Skeletal muscle tissue (tissue), 4 donors: ENCODE results near the gene CADPS. TPM values are rescaled to one million over a fixed set of nuclear protein-coding genes. Genes with fewer than 3 reads are reported as not detected.

Experiments
- H3K27ac ChIP-seq: one replicate; pipeline ENCODE4 v1.7.0; 2013; ENCODE audit warnings: mild to moderate bottlenecking, low read depth, low read length, inconsistent platforms
- H3K27me3 ChIP-seq, 3 donors: one replicate each; pipeline ENCODE4 v1.7.0; 2013; ENCODE audit warnings: low read length in 3 of 3; ENCODE audit not compliant: control insufficient read depth in 3 of 3, insufficient read depth in 3 of 3
- H3K36me3 ChIP-seq, 3 donors: one replicate each; pipeline ENCODE4 v1.7.0; 2013; ENCODE audit warnings: low read length in 3 of 3; ENCODE audit not compliant: control insufficient read depth in 3 of 3, insufficient read depth in 3 of 3
- H3K4me1 ChIP-seq, 3 donors: one replicate each; pipeline ENCODE4 v1.7.0; 2013; ENCODE audit warnings: low read length in 3 of 3, mild to moderate bottlenecking in 3 of 3; ENCODE audit not compliant: control insufficient read depth in 3 of 3, insufficient read depth in 3 of 3
- H3K4me3 ChIP-seq, 3 donors: one replicate each; pipeline ENCODE4 v1.7.0; 2013; ENCODE audit warnings: low read length in 3 of 3
- H3K9ac ChIP-seq, 3 donors: one replicate each; pipeline ENCODE4 v1.7.0; 2013; ENCODE audit warnings: low read length in 3 of 3, mild to moderate bottlenecking in 3 of 3, moderate library complexity in 2 of 3, low read depth in 1 of 3
- H3K9me3 ChIP-seq, 3 donors: one replicate each; pipeline ENCODE4 v1.7.0; 2013; ENCODE audit warnings: low read length in 3 of 3; ENCODE audit not compliant: control insufficient read depth in 3 of 3
- total RNA-seq: library from RNA; depleted of rRNA; stranded (reverse); fragments of >200 nt; gene quantifications from one replicate; pipeline ENCODE4 v1.2.3, GENCODE V29; 2014
- donor health status: Osteomylitis.

Gene CADPS
- total RNA-seq, 1 donor from 2014 or later = 1.0 TPM

DNA sequence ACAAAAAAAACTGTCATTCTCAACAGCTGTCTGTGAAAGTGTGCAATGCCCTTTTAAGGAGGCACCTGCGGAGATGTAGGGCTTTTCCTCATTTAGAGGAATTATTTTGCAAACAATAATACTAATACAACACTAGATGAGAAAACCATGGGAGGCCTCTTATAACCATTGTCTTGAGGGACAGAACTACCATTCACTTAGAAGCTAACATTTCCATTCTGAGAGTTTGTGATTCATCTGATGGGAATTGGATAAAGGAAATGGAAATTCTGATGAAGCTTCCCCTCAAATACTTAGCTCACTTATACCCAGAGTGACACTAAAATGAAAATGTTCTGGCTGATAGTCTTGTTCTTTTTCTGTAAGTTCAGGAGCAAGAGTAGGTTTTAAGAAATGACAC lies 147.7 kb downstream of the CADPS start:
- Histone ChIP-seq H3K4me1 (no peaks in the 10 kb centered on the region), H3K4me3 (no peak overlapping the region), H3K36me3 (no peaks in the 10 kb centered on the region), H3K27ac (no peak overlapping the region), H3K9me3 (no peaks in the 10 kb centered on the region), H3K27me3 (no peaks in the 10 kb centered on the region), H3K9ac (no peak overlapping the region)

GRCh38 chr3:62724503-62724902 lies 150.7 kb downstream of the CADPS start:
- Histone ChIP-seq H3K9me3 (no peaks in the 10 kb centered on the region), H3K4me3 (no peak overlapping the region), H3K9ac (no peak overlapping the region), H3K27ac (no peak overlapping the region), H3K4me1 (no peaks in the 10 kb centered on the region), H3K36me3 (no peaks in the 10 kb centered on the region), H3K27me3 (no peaks in the 10 kb centered on the region)

DNA sequence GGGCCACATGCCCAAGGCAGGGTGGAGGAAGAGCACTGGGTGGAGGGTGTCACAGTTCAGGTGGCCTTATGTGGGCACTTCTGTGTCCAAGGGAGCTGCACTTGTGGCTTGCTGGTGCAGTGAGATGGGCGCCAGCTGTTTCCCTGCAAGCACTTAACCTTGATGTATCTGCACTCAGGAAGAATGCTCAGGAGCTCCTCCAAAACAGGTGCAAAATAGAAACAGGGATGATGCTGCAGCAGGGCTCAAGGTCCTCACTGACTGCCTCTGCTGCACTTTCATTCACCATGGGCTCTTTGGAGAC lies 151.3 kb downstream of the CADPS start:
- Histone ChIP-seq H3K27ac (no peak overlapping the region), H3K9ac (no peak overlapping the region), H3K9me3 (no peaks in the 10 kb centered on the region), H3K4me3 (no peak overlapping the region), H3K4me1 (no peaks in the 10 kb centered on the region), H3K36me3 (no peaks in the 10 kb centered on the region), H3K27me3 (no peaks in the 10 kb centered on the region)

DNA sequence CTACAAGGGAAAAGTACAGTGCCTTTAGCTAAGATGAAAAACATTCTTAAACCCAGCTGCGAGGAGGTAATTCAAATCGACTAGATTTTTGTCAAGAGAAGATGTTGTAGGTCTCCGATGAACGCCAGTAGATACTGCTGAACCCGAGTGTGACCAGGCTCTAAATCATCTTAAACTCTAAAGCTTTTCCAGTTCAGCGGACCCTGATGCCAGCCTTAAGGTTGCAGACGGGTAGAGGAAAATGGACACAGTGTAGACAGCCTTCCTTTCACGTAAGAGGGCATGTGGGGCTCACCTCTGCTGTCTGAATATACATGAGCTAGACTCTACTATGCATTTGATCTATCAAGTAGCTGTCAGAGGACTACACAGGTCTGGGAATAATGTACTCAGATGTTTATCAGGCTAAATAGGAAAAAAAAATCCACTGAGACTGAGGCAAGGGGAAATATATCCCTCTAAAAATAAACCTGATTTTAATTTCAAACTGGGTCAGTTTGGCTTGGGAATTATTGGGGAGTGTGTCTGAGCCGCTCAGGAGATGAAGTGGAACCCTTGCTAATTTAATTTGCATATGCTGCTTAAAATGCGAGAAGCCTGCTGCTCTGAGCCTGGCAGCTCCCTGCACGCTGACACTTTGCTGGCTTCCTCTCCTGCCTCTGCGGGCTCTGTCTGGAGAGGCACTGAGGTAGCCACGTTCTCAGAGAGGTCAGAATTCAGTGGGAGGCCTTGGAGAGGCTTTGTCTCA lies 151.9 kb downstream of the CADPS start:
- no peak overlapping the region for H3K4me3 ChIP-seq
- no peaks in the 10 kb centered on the region for H3K36me3 ChIP-seq
- no peaks in the 10 kb centered on the region for H3K27me3 ChIP-seq
- no peaks in the 10 kb centered on the region for H3K4me1 ChIP-seq
- H3K9me3 ChIP-seq = no peaks in the 10 kb centered on the region
- H3K27ac ChIP-seq = no peak overlapping the region
- H3K9ac ChIP-seq = no peak overlapping the region

DNA sequence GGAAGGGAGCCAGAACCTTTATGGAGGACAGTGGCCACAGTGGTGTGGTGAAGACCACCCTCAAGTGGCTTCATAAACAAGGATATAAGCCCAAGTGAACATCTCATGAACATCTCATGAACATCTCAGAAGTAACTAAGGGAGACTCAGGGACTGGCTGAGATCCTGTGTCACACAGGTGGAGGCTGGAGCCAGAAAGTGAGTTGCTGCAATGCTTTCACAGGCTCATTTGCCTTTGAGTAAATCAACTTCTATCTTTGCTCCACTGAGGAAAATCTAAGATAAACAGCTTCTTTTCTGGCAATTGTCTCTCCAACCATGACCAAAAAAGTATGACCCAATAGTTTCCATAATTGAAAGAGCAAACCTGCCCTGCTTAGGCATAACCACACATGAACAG lies 152.9 kb downstream of the CADPS start:
- H3K27ac ChIP-seq = no peak overlapping the region
- no peak overlapping the region for H3K4me3 ChIP-seq
- H3K9ac ChIP-seq = no peak overlapping the region
- no peaks in the 10 kb centered on the region for H3K27me3 ChIP-seq
- no peaks in the 10 kb centered on the region for H3K9me3 ChIP-seq
- no peaks in the 10 kb centered on the region for H3K36me3 ChIP-seq
- H3K4me1 ChIP-seq = no peaks in the 10 kb centered on the region

GRCh38 chr3:62718515-62719320 lies 156.5 kb downstream of the CADPS start:
- Histone ChIP-seq H3K4me1 (no peaks in the 10 kb centered on the region), H3K4me3 (no peak overlapping the region), H3K36me3 (no peaks in the 10 kb centered on the region), H3K27me3 (no peaks in the 10 kb centered on the region), H3K9ac (no peak overlapping the region), H3K27ac (no peak overlapping the region), H3K9me3 (no peaks in the 10 kb centered on the region)

DNA sequence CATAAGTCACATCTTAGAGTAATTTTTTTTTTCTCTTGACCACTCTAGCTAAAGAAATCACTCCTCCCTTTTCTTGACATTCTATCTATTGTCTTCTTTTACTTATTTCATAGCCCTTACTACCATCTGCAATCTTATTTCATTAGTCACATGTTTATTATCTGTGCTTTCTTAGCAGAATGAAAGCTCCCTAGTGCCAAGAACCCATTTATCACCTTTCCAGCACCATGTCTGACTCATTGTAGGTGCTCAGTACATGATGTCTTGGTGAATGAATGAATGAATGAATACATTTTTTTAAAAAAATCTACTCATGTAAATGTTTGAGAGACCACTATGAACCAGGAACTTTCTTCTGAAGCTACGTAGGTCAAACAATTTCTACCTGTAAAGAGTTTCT lies 157.2 kb downstream of the CADPS start:
- H3K27ac ChIP-seq = no peak overlapping the region
- H3K4me1 ChIP-seq = no peaks in the 10 kb centered on the region
- H3K9ac ChIP-seq = no peak overlapping the region
- no peak overlapping the region for H3K4me3 ChIP-seq
- H3K36me3 ChIP-seq = no peaks in the 10 kb centered on the region
- H3K27me3 ChIP-seq = no peaks in the 10 kb centered on the region
- no peaks in the 10 kb centered on the region for H3K9me3 ChIP-seq

DNA sequence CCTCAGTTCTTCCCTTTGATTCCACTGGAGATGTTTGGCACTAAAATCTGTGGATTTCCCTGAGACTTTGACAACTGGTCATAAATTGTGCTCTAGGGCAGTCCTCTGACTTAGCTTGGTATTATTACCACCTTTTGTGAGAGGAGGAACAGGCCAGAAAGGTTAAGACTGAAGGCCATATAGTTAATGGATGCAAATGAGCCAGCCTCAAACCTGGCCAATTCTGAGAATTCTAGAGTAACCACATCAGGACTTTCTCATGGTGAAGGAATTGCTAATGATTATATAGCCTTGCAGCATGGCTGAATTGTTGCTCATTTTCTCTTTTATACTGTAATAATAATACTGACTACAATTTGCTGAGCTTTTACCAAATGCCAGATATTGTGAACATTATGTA lies 162.5 kb downstream of the CADPS start:
- Histone ChIP-seq H3K36me3 (no peaks in the 10 kb centered on the region), H3K9ac (no peak overlapping the region), H3K9me3 (no peaks in the 10 kb centered on the region)

DNA sequence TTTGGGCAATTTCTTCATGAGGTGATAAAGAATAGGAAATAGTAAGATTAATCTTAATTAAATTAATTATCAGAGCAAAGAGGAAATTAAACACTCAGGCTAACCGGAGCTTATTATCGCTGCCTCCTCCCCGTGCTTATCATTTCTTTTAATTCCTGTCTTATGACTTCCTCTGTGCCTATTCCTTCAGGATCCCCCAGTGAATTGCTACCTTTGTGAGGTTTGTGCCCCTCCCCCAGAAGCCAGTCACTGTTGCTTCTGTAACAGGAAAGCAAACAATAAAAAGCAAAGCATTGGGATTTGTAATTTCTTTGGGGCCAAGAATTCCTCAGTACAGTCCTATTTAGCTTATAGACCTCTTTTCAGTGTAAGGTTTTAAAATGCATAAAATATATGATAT lies 164.5 kb downstream of the CADPS start:
- Histone ChIP-seq H3K27ac (no peak overlapping the region), H3K4me3 (no peak overlapping the region), H3K36me3 (no peaks in the 10 kb centered on the region), H3K9ac (no peak overlapping the region), H3K27me3 (no peaks in the 10 kb centered on the region), H3K9me3 (no peaks in the 10 kb centered on the region), H3K4me1 (no peaks in the 10 kb centered on the region)

More for the DNA sequence above, 162.5 kb downstream of the CADPS start:
- Histone ChIP-seq H3K27me3 (no peaks in the 10 kb centered on the region), H3K4me3 (no peak overlapping the region), H3K4me1 (no peaks in the 10 kb centered on the region), H3K27ac (no peak overlapping the region)

- Histone ChIP-seq H3K27ac (no peak overlapping the region), H3K27me3 (no peaks in the 10 kb centered on the region), H3K4me3 (no peak overlapping the region), H3K36me3 (no peaks in the 10 kb centered on the region), H3K9me3 (no peaks in the 10 kb centered on the region), H3K4me1 (no peaks in the 10 kb centered on the region), H3K9ac (no peak overlapping the region)
Observed at GRCh38 chr3:62708638-62709373, 166.4 kb downstream of the CADPS start.
